ENCODE results near the gene PLA2G4E. TPM values are rescaled to one million over a fixed set of nuclear protein-coding genes. Genes with fewer than 3 reads are reported as not detected.

The PLA2G4E gene
- total and polyA plus RNA-seq, 2 of the 13 experiments (the other 11 are each of a cell fraction or from before 2014, with no cell fraction given), result not detected

DNA sequence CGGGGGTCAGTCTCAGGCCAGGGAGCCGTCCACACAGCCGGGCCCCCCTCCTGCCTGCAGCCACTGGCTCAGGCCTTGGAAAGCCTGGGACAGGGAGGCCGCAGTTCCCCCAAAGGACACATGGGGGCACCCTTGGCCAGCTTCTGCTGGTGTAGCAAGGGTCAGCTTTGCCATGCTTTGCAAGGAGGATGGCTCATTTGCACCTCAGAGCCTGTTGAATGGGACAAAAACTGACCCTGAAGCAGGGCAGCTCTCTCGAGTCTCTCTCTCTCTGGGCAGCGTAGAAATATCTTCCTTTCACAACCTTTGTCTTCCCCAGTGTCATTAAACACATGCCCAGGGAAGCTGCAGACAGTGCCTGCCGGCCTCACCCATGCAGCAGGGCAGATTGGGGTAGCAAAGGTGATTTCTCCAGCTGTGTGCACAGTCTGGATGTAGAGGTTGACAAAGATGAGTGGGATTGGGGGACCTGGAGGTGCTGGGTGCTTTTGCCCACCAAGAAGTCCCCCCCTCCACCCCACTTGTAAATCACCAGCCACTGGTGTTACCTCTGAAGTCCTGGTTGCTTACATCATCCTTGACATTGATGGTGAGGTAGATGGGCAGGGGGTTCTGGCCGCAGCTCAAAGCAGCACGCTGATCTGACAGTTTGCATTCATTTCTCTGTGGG, 31.1 kb downstream of the PLA2G4E start (continued):
- no peak for TF ChIP-seq ZBTB10 (CRISPR knock-in tag; IDR thresholded peaks at IDR 0.05; ENCODE audit: borderline replicate concordance)
- TF ChIP-seq, protein P1, sequence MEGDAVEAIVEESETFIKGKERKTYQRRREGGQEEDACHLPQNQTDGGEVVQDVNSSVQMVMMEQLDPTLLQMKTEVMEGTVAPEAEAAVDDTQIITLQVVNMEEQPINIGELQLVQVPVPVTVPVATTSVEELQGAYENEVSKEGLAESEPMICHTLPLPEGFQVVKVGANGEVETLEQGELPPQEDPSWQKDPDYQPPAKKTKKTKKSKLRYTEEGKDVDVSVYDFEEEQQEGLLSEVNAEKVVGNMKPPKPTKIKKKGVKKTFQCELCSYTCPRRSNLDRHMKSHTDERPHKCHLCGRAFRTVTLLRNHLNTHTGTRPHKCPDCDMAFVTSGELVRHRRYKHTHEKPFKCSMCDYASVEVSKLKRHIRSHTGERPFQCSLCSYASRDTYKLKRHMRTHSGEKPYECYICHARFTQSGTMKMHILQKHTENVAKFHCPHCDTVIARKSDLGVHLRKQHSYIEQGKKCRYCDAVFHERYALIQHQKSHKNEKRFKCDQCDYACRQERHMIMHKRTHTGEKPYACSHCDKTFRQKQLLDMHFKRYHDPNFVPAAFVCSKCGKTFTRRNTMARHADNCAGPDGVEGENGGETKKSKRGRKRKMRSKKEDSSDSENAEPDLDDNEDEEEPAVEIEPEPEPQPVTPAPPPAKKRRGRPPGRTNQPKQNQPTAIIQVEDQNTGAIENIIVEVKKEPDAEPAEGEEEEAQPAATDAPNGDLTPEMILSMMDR (CRISPR knock-in tag; IDR thresholded peaks at IDR 0.05), result peak; percentile 99
- 0 out of 2 replicates have a peak, but pooled peaks have one; percentile 63 for TF ChIP-seq ZNF513 (CRISPR knock-in tag; conservative IDR thresholded peaks at IDR 0.05)
- peak; percentile 44; the same call in 1 of the 2 replicates for TF ChIP-seq SALL1 (CRISPR knock-in tag; IDR thresholded peaks at IDR 0.05)
- TF ChIP-seq ZNF572 (CRISPR knock-in tag; IDR thresholded peaks at IDR 0.05), result no peak
- peak; percentile 74 for TF ChIP-seq SMC3 (IDR thresholded peaks at IDR 0.05; ENCODE audit: low read length)
- TF ChIP-seq ZFX (CRISPR knock-in tag; IDR thresholded peaks at IDR 0.05; ENCODE audit: low read depth), result peak; percentile 33; the same call in 1 of the 2 replicates
- TF ChIP-seq, protein P2, sequence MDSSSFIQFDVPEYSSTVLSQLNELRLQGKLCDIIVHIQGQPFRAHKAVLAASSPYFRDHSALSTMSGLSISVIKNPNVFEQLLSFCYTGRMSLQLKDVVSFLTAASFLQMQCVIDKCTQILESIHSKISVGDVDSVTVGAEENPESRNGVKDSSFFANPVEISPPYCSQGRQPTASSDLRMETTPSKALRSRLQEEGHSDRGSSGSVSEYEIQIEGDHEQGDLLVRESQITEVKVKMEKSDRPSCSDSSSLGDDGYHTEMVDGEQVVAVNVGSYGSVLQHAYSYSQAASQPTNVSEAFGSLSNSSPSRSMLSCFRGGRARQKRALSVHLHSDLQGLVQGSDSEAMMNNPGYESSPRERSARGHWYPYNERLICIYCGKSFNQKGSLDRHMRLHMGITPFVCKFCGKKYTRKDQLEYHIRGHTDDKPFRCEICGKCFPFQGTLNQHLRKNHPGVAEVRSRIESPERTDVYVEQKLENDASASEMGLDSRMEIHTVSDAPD (CRISPR knock-in tag; IDR thresholded peaks at IDR 0.05), result no peak
- peak; percentile 58; the same call in 1 of the 2 replicates for TF ChIP-seq HNF1B (CRISPR knock-in tag; IDR thresholded peaks at IDR 0.05)
- TF ChIP-seq CENPX (CRISPR knock-in tag; IDR thresholded peaks at IDR 0.05), result no peak
- TF ChIP-seq PLRG1 (conservative IDR thresholded peaks at IDR 0.05), result no peak
- peak; percentile 41; the same call in 1 of the 2 replicates for TF ChIP-seq PITX1 (CRISPR knock-in tag; IDR thresholded peaks at IDR 0.05)
- no peak for TF ChIP-seq RFXAP (CRISPR knock-in tag; IDR thresholded peaks at IDR 0.05; ENCODE audit: borderline replicate concordance)
- TF ChIP-seq, protein P3, sequence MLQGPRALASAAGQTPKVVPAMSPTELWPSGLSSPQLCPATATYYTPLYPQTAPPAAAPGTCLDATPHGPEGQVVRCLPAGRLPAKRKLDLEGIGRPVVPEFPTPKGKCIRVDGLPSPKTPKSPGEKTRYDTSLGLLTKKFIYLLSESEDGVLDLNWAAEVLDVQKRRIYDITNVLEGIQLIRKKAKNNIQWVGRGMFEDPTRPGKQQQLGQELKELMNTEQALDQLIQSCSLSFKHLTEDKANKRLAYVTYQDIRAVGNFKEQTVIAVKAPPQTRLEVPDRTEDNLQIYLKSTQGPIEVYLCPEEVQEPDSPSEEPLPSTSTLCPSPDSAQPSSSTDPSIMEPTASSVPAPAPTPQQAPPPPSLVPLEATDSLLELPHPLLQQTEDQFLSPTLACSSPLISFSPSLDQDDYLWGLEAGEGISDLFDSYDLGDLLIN (CRISPR knock-in tag; IDR thresholded peaks at IDR 0.05; ENCODE audit: borderline replicate concordance), result 0 out of 2 replicates have a peak, but pooled peaks have one; percentile 58
- peak; percentile 97 for TF ChIP-seq STAG1 (CRISPR knock-in tag; IDR thresholded peaks at IDR 0.05)
- no peak for TF ChIP-seq ZKSCAN1 (IDR thresholded peaks at IDR 0.05; ENCODE audit: low read length)
- TF ChIP-seq SMARCC2 (IDR thresholded peaks at IDR 0.05), result no peak
- TF ChIP-seq BORCS8-MEF2B (CRISPR knock-in tag; IDR thresholded peaks at IDR 0.05), result no peak
- TF ChIP-seq ZNF546 (CRISPR knock-in tag; conservative IDR thresholded peaks at IDR 0.05), result no peak

All from HepG2 (cell line).